Islet of Langerhans (tissue), 1 donor: Measurements from ENCODE around the gene UBE2C.
"Not testable (repeated sequence)": the region's sequence is repeated elsewhere in the genome, so short reads cannot be mapped to it uniquely, and the experiment has no call there.

Source experiments
- FAIRE-seq: peaks from one replicate; lab custom pipeline; 2011; peaks lifted over from hg19 to GRCh38; lab: Jason Lieb, UNC

UBE2C gene

DNA sequence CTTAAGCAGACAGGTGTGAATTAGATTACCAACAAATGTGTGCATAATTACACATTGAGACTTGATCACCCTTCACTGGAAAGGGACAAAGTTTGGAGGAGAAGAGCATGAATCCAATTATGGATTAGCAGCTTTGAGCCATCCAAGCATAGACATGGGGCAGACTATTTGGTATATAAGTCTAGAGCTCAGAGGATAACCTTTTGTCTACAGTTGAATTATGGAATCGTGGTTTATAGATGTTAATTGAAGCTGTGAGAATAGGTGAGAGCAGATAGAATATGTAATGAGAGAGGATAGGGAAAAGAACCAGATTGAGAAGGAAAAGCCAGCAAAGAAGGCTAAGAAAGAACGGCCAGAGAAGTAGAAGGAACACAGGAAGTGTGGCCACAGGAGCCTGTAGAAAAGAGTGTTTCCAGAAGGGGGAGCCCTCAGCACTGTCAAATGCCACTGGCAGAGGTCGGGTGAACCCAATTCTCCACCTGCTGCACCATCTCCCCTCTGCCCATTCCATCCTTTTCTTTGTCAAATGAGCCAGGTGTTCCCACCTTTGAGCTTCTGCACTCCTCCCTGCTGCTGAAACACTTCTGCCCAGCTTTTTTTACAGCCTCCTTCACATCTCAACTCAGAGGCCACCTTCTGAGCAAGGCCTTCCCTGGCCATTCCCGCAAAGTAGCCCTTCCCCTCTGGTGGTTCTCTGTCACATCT, 13.4 kb upstream of the UBE2C start:
- FAIRE-seq = no peak

DNA sequence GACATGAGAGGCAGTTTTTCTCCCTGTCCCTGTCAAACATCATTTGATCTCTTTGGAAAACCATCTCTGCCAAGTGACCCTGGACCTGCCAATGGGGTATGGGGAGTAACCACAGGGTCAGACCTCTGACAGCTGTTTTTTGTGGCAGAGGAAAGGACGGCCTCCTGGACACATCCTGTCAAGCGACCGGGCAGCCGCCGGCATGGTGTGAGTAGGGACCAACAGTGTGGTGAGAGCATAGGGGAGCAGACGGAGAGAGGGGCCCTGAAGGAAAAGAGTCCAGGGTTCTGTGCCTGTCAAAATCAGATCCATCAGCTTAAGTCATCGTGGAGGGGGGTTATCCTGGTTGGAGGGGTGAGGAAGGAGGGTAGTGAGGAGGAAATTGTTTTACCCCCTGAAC, 10.6 kb upstream of the UBE2C start:
- FAIRE-seq = no peak

DNA sequence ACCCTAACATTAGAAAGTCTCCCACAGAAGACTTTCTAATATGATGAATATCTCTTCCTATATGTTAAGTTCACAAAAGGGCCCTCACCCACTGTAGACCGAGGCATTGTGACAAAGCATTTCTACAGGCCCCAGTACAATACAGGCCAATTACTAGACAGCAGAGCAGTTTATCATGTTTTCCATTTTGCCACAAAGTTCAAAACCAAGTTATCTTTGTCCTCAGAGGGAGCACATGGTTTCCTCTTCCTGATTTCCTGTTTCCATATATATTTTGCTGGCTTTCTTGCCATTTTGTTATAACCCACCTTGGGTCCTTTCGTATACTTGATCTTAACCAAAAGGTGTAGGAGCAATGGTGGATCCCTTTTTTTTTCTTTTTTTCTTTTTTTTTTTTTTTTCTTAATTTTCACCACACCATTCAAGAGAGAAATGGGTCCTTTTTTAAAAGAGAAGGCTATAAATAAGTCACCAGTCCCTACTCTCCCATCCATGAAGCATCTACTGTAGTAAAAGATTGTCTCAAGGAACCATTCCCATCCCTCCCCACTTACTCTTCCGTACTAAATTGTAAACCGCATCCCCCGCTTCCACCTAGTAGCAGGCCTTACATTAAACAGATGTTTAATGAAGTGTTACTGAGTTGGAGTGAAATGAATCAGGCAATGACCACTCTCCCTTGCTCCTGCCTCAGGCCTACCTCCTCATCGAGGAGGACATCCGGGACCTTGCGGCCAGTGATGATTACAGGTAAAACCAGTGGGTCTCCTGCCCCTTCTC, 2.1 kb upstream of the UBE2C start:
- FAIRE-seq = no peak

DNA sequence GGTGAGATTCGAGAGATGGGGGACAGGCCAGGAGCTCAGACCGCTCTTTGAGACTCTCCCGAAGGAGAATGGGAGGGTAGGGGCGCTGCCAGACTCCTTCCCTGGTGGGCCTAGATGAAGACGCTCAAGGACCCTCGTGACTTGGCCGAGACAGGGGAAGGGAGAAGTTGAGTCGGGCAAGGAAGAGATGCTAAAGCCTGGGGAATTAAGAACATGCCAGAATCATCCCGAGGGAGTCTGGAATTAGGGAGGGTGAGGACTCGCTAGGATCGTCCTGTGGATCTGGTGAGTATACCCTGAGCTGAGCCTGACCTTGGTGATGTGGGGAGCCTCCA, 529 bp downstream of the UBE2C start:
- FAIRE-seq = no peak

DNA sequence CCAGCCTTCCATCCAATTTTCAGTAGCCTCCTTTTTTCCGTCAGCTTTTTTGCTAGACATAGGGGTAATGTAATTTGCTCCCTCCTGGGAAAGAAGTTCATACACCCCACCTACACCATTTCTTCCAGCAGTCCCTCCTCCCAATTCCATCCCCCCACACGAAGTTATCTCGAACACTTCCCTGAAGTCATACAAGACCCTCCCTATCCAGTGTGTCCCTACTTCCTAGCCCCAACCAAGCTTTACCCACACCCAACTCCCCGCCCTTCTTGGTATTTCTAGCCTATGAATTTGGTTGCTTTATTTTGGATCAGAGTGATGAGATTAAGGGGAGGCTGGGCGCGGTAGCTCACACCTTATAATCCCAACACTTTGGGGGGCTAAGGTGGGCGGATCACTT, 1.0 kb downstream of the UBE2C start:
- FAIRE-seq = no peak

DNA sequence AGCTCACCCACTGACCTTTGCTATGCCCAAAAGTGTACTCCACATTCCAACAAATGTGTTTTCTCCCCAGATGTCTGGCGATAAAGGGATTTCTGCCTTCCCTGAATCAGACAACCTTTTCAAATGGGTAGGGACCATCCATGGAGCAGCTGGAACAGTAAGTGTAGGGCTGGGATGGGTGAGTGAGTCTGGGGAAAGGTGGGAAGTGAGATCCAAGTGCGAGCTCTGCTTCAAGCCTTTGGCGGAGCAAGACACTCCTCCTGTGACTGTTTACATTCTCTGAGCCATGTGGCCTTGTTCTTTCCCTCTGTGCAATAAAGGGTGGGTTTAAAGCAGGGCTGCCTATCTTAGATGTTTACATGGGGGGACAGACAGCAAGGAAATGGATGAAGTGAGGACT, 1.9 kb downstream of the UBE2C start:
- FAIRE-seq = no peak

DNA sequence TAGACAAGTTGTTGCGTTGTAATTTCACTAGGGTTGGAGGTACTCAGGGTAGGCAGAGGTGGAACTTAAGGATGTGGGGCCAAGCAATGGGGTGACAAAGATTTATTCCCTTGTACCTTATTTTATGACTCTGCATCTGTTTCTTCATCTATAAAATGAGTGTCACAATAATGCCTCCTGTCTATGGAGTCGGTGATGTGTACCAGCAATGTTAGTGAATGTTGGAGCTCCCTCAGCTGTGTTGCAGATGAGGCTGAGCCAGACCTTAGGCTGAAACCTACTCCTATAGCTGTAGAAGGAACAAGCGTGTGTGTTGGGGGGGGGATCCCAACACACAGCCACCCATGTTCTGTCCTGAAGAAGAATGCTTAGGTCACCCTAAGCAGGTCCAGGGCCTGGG, 4.5 kb downstream of the UBE2C start:
- FAIRE-seq = no peak

DNA sequence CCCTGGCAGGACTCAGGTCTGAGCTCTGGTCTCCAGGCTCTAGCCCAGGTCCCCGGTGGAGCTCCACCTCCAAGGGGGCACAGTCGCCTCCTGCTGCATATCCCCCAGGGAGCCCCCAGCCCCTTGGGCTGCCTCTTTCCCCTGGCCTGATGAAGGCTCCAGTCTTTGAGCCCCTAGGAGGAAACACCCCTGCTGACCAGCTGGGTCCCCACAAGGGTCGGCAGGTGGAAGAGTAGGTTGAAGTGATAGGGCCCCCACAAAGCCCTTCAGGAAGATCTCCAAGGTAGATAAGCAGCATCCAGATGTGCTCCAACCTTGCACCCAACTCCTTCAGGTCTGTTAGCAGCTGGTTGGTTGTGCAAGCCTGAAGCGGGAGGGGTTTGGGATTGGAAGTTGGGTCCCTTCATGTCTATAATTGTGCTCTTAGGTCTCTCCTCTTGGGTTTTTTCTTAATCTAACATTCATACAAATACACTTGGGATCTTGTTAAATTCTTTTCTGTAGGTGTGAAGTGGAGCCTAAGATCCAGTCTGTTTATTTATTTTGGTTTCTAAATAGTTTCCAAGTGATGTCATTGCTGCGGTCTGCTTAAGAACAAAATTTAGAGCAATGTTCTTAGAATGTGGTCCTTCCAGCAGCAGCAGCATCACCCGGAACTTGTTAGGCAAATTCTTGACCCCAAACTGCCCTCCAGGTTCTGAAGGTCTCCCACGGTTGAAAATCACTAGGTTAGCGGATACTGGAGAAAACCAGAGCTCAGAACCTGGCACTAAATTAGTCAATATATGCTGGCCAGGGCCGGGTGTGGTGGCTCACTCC, 5.1 kb downstream of the UBE2C start:
- no peak for FAIRE-seq

DNA sequence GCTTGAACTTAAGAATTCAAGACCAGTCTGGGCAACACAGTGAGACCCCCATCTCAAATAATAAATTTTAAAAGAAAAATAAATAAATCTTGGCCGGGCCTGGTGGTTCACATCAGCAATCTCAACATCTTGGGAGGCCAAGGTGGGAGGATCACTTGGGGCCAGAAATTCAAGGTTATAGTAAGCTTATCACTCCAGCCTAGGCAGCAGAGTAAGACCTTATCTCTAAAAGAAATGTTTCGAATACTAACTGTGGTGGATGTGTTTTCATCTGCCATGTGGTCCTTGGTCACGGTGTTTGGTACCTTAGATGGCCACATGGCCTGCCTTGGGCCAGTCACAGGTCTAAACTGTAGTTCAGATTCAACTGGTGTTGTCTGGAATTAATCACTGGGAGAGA, 5.8 kb downstream of the UBE2C start:
- no peak for FAIRE-seq

DNA sequence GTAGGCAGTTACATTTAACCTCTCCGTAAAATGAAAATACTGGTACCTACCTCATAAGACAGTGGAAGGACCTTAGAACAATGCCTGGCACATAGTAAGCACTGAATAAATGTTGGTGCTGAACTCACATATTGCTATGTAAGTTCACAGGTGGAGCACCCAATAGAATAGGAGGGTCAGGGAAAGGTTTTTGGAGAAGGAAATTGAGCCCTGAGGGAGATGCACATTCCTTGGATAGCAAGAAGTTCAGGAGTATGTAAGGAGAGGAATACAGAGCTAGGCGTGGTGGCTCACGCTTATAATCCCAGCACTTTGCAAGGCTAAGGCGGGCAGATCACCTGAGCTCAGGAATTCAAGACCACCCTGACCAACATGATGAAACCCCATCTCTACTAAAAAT, 7.0 kb downstream of the UBE2C start:
- no peak for FAIRE-seq

DNA sequence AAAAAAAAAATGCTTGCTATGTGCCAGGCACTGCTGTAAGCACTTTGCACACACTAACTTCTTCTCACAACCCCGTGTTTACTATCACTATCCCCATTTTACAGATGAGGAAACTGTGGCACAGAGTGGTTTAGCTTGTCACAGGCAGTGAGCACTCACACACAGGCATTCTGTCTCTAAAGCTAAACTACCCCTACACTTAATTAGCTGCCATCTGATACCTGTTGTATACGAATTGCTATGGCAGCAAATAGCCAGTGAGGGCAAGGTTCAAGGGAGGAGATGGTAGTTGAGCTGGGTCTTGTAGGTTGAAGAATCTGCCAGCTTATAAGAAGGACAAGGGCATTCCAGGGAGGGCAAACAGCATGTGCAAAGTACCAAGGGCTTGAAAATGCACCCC, 9.5 kb downstream of the UBE2C start:
- FAIRE-seq = no peak

DNA sequence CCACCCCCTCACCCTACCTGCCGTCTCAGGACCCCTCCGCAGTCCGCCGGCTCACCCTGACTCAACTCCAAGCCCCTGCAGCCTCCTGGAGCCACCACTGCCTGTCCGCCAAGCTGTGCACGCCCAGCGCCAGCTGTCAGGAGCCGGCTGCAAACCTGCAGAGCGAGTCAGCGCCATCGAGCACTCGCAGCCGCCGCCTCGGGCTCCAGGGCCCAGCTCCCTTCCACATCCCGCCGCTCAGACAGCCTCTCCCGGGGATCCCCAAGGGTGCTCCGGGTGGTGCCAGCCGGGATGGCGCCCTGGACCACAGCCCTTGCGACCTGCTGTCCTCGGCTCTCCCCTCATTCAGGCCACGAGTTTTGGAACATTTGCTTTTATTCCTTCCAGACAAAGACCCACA, 10.4 kb downstream of the UBE2C start:
- FAIRE-seq = no peak

DNA sequence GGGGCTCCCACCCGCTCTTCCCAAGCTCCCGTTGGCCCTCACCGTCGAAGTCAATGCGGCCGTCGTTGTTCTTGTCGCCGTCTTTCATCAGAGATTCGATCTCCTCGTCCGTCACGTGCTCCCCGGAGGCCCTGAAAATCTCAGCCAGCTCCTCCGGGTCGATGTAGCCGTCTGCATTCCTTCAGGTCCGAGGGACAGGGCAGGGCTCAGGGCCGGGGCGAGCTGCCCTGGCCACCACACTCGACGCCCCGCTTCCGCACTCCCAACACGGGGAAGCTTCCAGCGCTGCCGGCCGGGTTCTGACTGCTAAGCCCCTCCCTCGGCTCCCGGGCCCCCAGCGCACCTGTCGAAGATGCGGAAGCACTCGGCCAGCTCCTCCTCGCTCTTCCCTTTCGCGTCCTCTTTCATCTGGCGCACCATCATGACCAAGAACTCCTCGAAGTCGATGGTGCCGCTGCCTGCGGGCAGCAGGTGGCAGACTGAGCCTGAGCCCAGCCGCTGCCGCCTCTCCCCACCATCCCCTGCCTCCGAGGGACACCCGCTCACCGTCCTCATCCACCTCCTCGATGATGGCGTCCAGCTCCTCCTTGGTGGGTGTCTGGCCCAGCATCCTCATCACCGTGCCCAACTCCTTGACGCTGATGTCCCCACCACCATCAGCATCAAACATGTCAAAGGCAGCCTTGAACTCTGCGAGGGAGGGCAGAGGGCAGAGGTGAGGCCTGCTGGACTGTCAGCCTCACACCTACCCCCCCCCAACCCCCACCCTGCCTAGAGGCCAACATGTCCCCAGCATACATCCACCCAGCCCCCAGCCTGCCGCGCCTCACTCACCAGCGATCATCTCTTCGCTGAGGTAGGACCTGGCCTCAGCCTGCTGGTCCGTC, 11.7 kb downstream of the UBE2C start:
- no peak for FAIRE-seq

DNA sequence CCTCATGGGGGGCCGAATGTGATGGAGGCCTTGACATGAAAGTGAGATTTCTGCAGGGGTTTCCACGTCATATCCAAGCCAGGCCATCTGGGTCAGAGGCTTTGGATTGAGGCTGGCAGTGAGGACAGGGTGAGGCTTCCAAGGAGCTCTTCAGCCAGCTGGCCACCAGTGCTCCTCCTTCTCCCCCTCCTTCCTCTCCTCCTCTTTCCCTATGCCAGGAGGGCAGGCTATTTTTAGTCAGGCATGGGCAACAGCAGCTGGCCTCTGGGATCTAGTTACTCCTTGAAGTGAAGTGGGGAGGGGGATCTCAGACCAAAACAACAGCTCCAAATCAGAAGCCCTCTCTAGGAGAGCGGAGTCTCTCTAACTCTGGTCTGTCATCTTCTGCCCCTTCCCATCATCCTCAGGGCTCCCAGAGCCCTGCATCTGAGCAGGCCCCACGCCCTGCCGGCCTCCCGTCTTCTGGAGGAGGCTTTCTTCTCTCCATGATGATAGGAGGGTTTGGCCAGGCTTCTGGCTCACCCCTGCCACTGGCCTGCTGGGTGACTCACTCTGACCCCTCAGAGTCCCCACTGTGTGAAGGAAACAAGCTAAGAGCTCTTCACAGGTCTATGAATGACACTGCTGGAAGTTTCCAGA, 14.1 kb downstream of the UBE2C start:
- no peak for FAIRE-seq

DNA sequence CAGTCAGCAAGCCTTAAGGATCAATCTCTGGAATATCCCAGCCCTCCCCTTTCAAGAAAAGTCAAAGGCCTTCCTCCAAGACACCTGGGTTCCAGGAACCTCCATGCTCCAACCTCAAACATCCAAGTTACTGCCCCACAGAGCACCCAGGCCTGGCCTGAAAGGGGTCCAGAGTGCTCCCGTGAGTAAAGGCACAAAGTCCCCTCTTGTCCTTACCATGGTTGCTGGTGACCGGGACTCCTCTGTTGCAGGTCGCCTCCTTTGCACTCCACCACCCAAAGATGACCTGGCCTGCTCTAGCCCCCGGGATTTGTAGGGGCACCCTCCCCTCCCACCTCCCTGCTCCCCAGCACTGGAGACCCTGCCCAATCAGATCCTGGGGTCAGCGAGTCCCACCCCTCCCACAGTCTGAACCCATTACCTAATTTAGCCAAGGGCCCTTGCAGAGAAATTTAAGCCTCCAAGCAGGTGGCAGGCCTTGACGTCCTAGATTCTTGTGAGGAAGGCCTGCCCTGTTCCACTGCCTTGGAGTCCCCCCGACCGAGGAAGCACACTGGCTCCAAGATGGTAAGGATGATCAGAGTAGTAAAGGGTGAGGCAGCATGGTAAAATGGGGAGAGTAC, 14.7 kb downstream of the UBE2C start, which contains the start of gene TNNC2:
TSS of gene TNNC2 (minus strand) at position 283 of the 623 bp plus-strand sequence. CDS start at position 219, 64 bp downstream.
- no peak for FAIRE-seq

DNA sequence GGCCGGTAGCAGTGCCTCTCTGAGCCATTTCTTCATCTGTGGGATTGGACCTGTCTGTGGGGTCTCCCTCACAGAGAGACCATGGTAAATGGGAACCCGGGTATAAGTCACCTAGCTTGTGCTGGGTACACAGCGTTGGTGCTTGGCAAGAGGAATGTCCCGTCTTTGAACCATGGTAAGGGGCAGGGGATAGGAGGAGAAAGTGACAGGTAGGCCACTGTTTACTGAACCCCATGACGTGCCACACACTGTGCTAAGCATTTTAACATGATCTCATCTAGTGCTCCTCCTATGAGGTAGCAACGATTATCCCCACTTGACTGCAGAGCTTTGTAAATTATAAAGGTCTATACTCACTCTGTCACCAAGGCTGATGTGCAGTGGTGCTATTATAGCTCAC, 15.3 kb downstream of the UBE2C start:
- no peak for FAIRE-seq

DNA sequence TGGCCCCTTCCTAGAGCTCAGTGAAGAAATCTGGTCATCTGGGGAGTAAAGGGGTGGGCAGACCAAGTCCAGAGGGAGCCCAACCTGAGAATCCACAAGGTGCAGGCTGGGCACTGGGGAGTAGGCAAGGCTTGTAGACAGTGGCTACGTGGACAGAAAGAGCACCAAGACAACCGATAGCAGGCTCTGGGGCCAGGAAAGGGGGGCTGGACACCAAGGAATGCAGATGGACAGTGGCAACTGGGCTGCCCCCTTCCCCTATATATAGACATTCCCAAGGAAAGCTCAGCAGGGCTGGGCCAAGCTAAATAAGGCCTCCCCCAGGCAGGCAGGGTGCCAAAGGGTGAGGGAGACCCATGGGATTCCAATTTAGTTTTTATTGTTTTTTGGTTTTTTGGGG, 16.1 kb downstream of the UBE2C start:
- FAIRE-seq = no peak

DNA sequence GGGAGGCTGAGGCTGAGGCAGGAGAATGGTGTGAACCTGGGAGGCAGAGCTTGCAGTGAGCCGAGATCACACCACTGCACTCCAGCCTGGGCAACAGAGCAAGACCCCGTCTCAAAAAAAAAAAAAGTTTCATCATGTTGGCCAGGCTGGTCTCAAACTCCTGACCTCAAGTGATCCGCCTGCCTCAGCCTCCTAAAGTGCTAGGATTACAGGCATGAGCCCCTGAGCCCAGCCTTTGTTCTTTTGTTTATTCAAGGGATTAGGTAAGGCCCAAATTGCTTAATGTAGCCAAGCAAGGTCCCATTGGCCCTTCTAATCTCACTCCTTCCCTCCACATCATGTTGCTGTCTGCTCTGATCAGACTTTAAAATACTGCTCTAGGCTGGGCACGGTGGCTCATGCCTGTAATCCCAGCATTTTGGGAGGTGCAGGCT, 17.2 kb downstream of the UBE2C start:
- FAIRE-seq = not testable (repeated sequence)

DNA sequence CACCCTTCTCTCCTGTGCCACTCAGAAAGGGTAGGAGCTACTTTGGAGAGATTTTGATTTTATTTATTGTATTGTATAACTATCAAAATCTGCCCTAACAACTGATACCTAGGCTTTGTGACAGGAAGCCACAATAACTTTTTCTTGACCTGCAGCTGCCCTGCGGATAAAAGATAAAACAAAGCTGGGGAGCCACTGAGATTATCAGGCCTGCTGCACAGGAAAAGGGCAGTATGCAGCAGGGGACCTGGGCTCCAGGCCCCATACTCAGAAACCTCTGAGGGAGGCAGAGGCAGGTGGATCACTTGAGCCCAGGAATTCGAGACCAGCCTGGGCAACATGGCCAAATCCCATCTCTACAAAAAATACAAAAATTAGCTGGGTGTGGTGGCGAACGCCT, 20.2 kb downstream of the UBE2C start:
- no peak for FAIRE-seq

DNA sequence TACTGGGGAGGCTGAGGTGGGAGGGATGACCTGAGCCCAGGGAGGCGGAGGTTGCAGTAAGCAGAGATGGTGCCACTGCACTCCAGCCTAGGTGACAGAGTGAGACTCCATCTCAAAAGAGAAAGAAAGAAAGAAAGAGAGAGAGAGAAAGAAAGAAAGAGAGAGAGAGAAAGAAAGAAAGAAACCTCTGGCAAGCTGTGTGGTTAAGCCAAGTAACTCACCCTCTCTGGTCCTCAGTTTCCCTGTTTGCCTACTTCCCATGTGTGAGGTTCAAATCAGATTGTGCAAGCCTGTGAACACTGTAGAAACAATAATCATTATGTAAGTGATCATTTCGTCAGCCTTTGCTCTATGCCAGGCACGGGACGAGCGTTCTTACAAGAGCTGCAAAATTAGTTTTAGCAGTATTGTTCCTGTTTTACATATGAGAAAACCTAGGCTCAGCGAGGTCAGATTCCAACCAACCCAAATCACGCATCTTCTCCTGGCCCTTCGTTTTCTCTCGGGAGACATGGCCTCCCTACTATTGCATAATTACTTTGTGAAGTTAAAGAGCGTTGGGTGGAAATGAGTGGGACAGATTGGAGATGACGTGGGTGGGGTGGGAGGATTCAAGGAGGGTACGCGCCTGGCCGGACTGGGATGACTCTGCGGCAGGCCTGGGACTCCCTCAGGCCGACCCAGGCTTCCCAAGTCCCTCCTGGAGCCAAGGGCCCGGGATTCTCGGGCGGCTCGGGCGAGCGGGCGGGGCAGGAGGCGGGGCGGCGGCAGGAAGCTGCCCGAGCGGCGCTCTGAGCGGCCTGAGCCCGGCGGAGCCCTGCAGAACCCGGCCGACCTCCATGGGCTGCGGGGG, 20.8 kb downstream of the UBE2C start, which contains the start of gene SNX21:
TSS of gene SNX21 (plus strand) at position 770 of the 853 bp plus-strand sequence. CDS start 121 bp downstream, outside the sequence.
- FAIRE-seq = no peak
